GM18505 (cell line): ENCODE results near the gene HDAC1.
"Not testable (repeated sequence)": the region's sequence is repeated elsewhere in the genome, so short reads cannot be mapped to it uniquely, and the experiment has no call there.

Experiments
- ATAC-seq: cut with Tn5 transposase; IDR thresholded peaks from one replicate; pipeline ENCODE4 v1.9.1; 2021; ENCODE audit not compliant: unreplicated experiment
- POLR2A ChIP-seq: IDR thresholded peaks from 4 replicates; pipeline ENCODE4 v1.6.1; 2011; ENCODE audit warnings: borderline replicate concordance; ENCODE audit not compliant: insufficient read depth, insufficient read length; ENCODE audit errors: extremely low read depth

HDAC1 gene

GRCh38 chr1:32352831-32353383, 61.0 kb downstream of the HDAC1 start:
- no peak for ATAC-seq

GRCh38 chr1:32353431-32353830, 61.5 kb downstream of the HDAC1 start:
- no peak for ATAC-seq
- no peak for TF ChIP-seq POLR2A

More at GRCh38 chr1:32352831-32353383, 61.0 kb downstream of the HDAC1 start:
- TF ChIP-seq POLR2A: no peak

GRCh38 chr1:32353886-32354570, 62.1 kb downstream of the HDAC1 start:
- no peak for TF ChIP-seq POLR2A
- no peak for ATAC-seq

GRCh38 chr1:32355778-32356177, 63.9 kb downstream of the HDAC1 start:
- not testable (repeated sequence) for ATAC-seq

- ATAC-seq: no peak
- TF ChIP-seq POLR2A: no peak
Measured at GRCh38 chr1:32356478-32356877, 64.6 kb downstream of the HDAC1 start.

GRCh38 chr1:32357614-32358013, 65.7 kb downstream of the HDAC1 start:
- ATAC-seq: no peak
- TF ChIP-seq POLR2A: no peak

- TF ChIP-seq POLR2A: no peak
Measured at GRCh38 chr1:32358435-32358834, 66.6 kb downstream of the HDAC1 start.

GRCh38 chr1:32361308-32361673, 69.4 kb downstream of the HDAC1 start:
- no peak for TF ChIP-seq POLR2A
- ATAC-seq: no peak

More at GRCh38 chr1:32358435-32358834, 66.6 kb downstream of the HDAC1 start:
- no peak for ATAC-seq

- TF ChIP-seq POLR2A: no peak
- no peak for ATAC-seq
Measured at GRCh38 chr1:32361674-32362473, 70.0 kb downstream of the HDAC1 start.

GRCh38 chr1:32362474-32363313, 70.8 kb downstream of the HDAC1 start, which contains the start of the genes FAM229A and TSSK3:
TSS of gene FAM229A (minus strand) at chr1:32362485. CDS start at chr1:32362091, 394 bp downstream.
TSS of gene TSSK3 (plus strand) at chr1:32362539. CDS start at chr1:32362702, 163 bp downstream.
- ATAC-seq: no peak
- TF ChIP-seq POLR2A: no peak

GRCh38 chr1:32363713-32364112, 71.8 kb downstream of the HDAC1 start:
- no peak for TF ChIP-seq POLR2A
- ATAC-seq: no peak

- ATAC-seq: no peak
- no peak for TF ChIP-seq POLR2A
Measured at GRCh38 chr1:32364836-32365235, 73.0 kb downstream of the HDAC1 start.

GRCh38 chr1:32365445-32365844, 73.6 kb downstream of the HDAC1 start:
- no peak for ATAC-seq
- no peak for TF ChIP-seq POLR2A

- ATAC-seq: no peak
- TF ChIP-seq POLR2A: no peak
Measured at GRCh38 chr1:32367912-32368635, 76.2 kb downstream of the HDAC1 start.
